Spleen (tissue), 7 donors: ENCODE results near the gene ENKD1.

Experiments
- POLR2A ChIP-seq, 3 donors: fragments of 450-650 bp; IDR thresholded peaks; one replicate each; pipeline ENCODE4 v1.5.1; 2017; ENCODE audit warnings: antibody characterized with exemption in 3 of 3, mild to moderate bottlenecking in 1 of 3
- TF ChIP-seq, protein P1 (sequence below), 11 experiments: fragments of 200-600 bp in 7 of 11; fragments of 450-650 bp in 4 of 11; sonication (generic) in 4 of 11; IDR thresholded peaks in 8 of 11; conservative IDR thresholded peaks in 3 of 11; 1 replicate in 7 of 11; 2 replicates in 4 of 11; pipeline versions ENCODE4 v1.4.0 to v1.8.0; 2016 to 2021; ENCODE audit warnings: antibody characterized with exemption in 11 of 11, inconsistent platforms in 4 of 11, mild to moderate bottlenecking in 1 of 11
- donor health status: DM: no; HTN: no; CAD: no; lungs with moderate emphysema.
- donor health status: DM: no; HTN: no; CAD: no.
- donor health status: DM: no; HTN: no; CAD: no.

DNA sequence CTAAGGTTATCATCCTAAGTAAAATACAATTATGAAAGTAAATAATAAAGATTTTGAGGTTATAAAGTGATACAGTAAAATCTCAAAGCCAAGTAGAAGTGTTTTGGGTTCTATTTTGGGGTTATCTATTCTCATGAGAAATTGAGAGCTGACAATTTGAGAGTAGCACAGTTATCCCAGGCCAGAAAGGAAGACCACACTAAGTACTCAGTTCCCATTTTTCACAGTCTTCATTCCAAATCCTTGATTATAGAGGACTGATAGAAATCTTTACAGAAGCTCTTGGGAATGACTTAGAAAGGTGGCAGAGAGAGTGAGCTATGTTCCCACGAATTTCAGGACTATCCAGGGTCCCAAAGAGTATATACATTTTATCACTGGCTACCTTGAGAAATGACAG lies 48.0 kb upstream of the ENKD1 start:
- no peak for TF ChIP-seq POLR2A (IDR thresholded peaks at IDR 0.05)
- TF ChIP-seq, protein P1, sequence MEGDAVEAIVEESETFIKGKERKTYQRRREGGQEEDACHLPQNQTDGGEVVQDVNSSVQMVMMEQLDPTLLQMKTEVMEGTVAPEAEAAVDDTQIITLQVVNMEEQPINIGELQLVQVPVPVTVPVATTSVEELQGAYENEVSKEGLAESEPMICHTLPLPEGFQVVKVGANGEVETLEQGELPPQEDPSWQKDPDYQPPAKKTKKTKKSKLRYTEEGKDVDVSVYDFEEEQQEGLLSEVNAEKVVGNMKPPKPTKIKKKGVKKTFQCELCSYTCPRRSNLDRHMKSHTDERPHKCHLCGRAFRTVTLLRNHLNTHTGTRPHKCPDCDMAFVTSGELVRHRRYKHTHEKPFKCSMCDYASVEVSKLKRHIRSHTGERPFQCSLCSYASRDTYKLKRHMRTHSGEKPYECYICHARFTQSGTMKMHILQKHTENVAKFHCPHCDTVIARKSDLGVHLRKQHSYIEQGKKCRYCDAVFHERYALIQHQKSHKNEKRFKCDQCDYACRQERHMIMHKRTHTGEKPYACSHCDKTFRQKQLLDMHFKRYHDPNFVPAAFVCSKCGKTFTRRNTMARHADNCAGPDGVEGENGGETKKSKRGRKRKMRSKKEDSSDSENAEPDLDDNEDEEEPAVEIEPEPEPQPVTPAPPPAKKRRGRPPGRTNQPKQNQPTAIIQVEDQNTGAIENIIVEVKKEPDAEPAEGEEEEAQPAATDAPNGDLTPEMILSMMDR (IDR thresholded peaks at IDR 0.05 in 8 of 11, conservative IDR thresholded peaks at IDR 0.05 in 3 of 11) = no peak
